ENCODE data around the gene TFPI2.

TFPI2 gene

GRCh38 chr7:93910076-93910994 lies 19.8 kb upstream of the TFPI2 start:
- 85% methylated on average over 2 of the region's 3 CpGs; no CpG with 5 or more reads in 1 of the 2 experiments for WGBS, 2 experiments

GRCh38 chr7:93906267-93906666 lies 15.7 kb upstream of the TFPI2 start, which contains the start of gene GNGT1:
TSS of gene GNGT1 (plus strand) at chr7:93906567. CDS start at chr7:93906747, 180 bp downstream.
- WGBS, 2 experiments: 96 to 100% methylated on average over 1 to 2 of the region's 3 CpGs

More at GRCh38 chr7:93910076-93910994, 19.8 kb upstream of the TFPI2 start:
- no peak overlapping the region for H3K27ac ChIP-seq (ENCODE audit: insufficient read depth, low read depth, low read length, poor library complexity, severe bottlenecking)
- H3K4me1 ChIP-seq (ENCODE audit: control insufficient read depth, insufficient read depth, low read length): no peaks in the 10 kb centered on the region
- no peak overlapping the region for H3K4me3 ChIP-seq (ENCODE audit: insufficient read depth, low read depth, low read length)
- H3K36me3 ChIP-seq (ENCODE audit: control insufficient read depth, insufficient read depth, low read length): no peaks in the 10 kb centered on the region
- H3K9me3 ChIP-seq (ENCODE audit: control insufficient read depth, low read length): no peaks in the 10 kb centered on the region
- no peaks in the 10 kb centered on the region for H3K27me3 ChIP-seq (ENCODE audit: control insufficient read depth, insufficient read depth, low read length, poor library complexity, severe bottlenecking)

DNA sequence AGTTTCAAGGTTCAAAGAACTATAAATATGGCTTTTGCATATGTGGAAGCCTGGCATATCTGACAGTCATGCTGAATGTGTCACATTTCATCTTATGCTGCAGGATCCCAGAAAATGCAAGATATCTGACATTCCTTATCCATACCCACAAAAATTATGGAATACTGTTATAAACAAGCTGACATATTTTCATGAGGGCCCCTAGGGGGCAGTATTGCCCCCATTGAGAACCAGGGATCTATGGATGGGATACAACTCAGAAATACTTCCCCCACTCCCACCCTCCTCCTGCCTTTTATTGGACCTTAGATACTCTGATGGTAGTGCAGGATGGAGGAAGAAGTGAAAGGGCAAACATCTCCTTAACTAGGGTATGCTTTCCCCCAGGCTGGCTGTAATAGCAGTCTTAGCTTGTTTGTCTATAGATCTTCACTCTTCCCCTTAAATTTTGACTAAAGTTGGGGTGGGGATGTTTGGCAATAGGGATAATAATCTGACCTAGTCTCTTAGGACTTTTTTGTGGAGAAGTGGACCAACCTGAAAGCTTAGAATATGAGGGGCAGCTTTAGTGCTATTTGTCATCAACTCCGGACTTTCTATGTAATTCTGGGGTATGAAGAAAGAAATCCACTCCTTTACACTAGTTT lies 12.3 kb upstream of the TFPI2 start:
- WGBS, 2 experiments: 100% methylated on average over 1 of the region's 1 CpG; no CpG with 5 or more reads in 1 of the 2 experiments

More at GRCh38 chr7:93906267-93906666, 15.7 kb upstream of the TFPI2 start, which contains the start of gene GNGT1:
- Histone ChIP-seq H3K4me3 (ENCODE audit: insufficient read depth, low read depth, low read length) (no peak within 1 kb of the TSS), H3K4me1 (ENCODE audit: control insufficient read depth, insufficient read depth, low read length) (no peaks in the 10 kb centered on the region), H3K27ac (ENCODE audit: insufficient read depth, low read depth, low read length, poor library complexity, severe bottlenecking) (no peak within 1 kb of the TSS), H3K9me3 (ENCODE audit: control insufficient read depth, low read length) (peaks cover 4% of the 10 kb centered on the region), H3K36me3 (ENCODE audit: control insufficient read depth, insufficient read depth, low read length) (no peaks in the 10 kb centered on the region), H3K27me3 (ENCODE audit: control insufficient read depth, insufficient read depth, low read length, poor library complexity, severe bottlenecking) (no peaks in the 10 kb centered on the region)

DNA sequence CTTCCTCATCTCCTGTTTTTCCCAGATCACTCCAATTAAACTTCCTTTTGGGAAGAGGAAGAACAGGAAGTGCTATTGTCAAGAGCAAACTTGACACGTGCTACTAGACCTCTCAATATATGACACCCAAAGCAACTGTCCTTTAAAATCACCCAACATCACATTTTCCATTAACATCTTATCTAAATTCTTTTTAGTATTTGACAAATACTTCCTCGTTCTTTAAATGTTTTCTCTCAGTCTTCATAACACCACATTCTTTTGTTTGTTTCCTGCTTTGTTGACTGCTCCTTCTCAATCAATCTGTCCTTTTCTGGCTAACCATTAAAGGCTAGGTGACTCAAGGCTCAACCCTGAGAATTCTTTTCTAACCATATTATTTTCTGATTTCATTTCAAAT lies 7.1 kb upstream of the TFPI2 start:
- Histone ChIP-seq H3K4me1 (ENCODE audit: control insufficient read depth, insufficient read depth, low read length) (no peaks in the 10 kb centered on the region), H3K4me3 (ENCODE audit: insufficient read depth, low read depth, low read length) (no peak overlapping the region), H3K36me3 (ENCODE audit: control insufficient read depth, insufficient read depth, low read length) (no peaks in the 10 kb centered on the region), H3K27me3 (ENCODE audit: control insufficient read depth, insufficient read depth, low read length, poor library complexity, severe bottlenecking) (peaks cover under 1% of the 10 kb centered on the region), H3K27ac (ENCODE audit: insufficient read depth, low read depth, low read length, poor library complexity, severe bottlenecking) (no peak overlapping the region), H3K9me3 (ENCODE audit: control insufficient read depth, low read length) (no peaks in the 10 kb centered on the region)
- 83 to 88% methylated on average over 2 of the region's 2 CpGs for WGBS, 2 experiments

More for the DNA sequence above, 12.3 kb upstream of the TFPI2 start:
- Histone ChIP-seq H3K27ac (ENCODE audit: insufficient read depth, low read depth, low read length, poor library complexity, severe bottlenecking) (no peak overlapping the region), H3K9me3 (ENCODE audit: control insufficient read depth, low read length) (peaks cover 4% of the 10 kb centered on the region), H3K36me3 (ENCODE audit: control insufficient read depth, insufficient read depth, low read length) (no peaks in the 10 kb centered on the region), H3K4me1 (ENCODE audit: control insufficient read depth, insufficient read depth, low read length) (no peaks in the 10 kb centered on the region), H3K27me3 (ENCODE audit: control insufficient read depth, insufficient read depth, low read length, poor library complexity, severe bottlenecking) (no peaks in the 10 kb centered on the region), H3K4me3 (ENCODE audit: insufficient read depth, low read depth, low read length) (no peak overlapping the region)

DNA sequence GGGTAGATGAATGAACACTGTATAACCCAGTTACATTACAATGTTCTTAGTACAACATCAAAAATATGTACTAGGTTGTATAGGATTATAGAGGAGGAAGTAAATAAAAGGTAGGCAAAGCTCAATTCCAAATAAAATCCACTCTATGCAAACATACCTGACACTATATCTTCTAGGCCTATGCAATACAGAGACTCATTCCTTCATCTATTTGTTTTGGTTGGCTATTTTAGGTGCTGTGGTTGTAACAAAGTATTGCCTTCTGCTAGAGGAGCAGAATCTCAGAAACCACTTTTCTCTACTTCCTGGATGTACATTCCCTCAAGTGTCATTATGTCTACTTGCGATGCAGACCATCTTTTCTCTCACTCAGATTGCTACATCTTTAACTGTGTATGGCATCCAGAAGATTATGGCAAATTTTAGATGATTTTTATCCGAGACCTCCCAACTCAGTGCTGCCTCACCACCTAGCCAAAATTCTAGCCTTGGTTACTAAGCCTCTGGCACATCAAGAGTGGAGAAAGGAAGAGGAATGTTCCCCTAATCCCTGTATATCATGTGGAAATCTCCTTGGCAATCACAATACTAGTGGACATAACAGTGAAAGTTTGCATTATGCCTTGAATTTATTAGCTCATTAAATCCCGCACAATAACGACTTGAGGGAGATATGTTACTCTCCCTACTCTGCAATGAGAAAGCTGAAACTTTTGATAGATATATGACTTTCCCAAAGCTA lies 5.5 kb upstream of the TFPI2 start:
- Histone ChIP-seq H3K36me3 (ENCODE audit: control insufficient read depth, insufficient read depth, low read length) (no peaks in the 10 kb centered on the region), H3K4me1 (ENCODE audit: control insufficient read depth, insufficient read depth, low read length) (no peaks in the 10 kb centered on the region), H3K4me3 (ENCODE audit: insufficient read depth, low read depth, low read length) (no peak overlapping the region), H3K9me3 (ENCODE audit: control insufficient read depth, low read length) (no peaks in the 10 kb centered on the region), H3K27ac (ENCODE audit: insufficient read depth, low read depth, low read length, poor library complexity, severe bottlenecking) (no peak overlapping the region), H3K27me3 (ENCODE audit: control insufficient read depth, insufficient read depth, low read length, poor library complexity, severe bottlenecking) (peaks cover 15% of the 10 kb centered on the region)
- WGBS, 2 experiments: 95 to 96% methylated on average over 4 of the region's 4 CpGs

DNA sequence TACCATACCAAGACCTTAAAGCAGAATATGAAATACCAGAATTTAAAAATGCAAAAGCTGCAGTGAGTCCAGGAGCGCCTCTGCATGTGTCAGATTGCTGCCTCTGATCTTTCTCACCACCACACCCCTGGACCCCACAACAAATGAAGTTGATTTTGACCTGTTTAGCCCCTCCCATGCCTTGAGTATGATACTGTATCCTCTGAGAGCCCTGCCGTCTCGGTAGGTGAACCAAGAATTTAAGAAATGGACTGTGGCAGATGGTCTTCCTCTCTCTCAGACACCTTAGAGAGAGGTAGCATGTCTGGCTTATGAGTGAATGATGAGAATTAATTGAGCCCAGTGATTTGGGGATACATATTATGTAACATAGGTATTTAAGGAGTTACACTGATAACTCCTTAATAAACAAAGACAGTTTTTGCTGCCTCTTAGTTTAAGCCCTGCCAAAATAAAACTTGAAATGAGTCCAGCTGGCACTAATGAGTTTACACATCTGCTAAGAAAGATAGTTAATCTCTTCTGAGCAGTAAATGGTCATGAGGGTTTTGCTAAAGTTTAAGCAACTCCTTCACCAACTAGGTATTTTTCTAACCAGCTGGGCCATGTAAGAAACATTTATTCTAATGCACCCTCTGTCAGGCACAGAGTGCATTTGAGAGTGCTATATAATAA lies 4.5 kb upstream of the TFPI2 start:
- 93 to 94% methylated on average over 3 of the region's 3 CpGs for WGBS, 2 experiments
- no peaks in the 10 kb centered on the region for H3K9me3 ChIP-seq (ENCODE audit: control insufficient read depth, low read length)
- no peak overlapping the region for H3K4me3 ChIP-seq (ENCODE audit: insufficient read depth, low read depth, low read length)

GRCh38 chr7:93894426-93894825 lies 3.9 kb upstream of the TFPI2 start:
- 100% methylated on average over 1 of the region's 1 CpG; no CpG with 5 or more reads in 1 of the 2 experiments for WGBS, 2 experiments
- no peak overlapping the region for H3K4me3 ChIP-seq (ENCODE audit: insufficient read depth, low read depth, low read length)
- H3K4me1 ChIP-seq (ENCODE audit: control insufficient read depth, insufficient read depth, low read length): peaks cover 3% of the 10 kb centered on the region
- no peaks in the 10 kb centered on the region for H3K9me3 ChIP-seq (ENCODE audit: control insufficient read depth, low read length)
- H3K27ac ChIP-seq (ENCODE audit: insufficient read depth, low read depth, low read length, poor library complexity, severe bottlenecking): no peak overlapping the region
- no peaks in the 10 kb centered on the region for H3K36me3 ChIP-seq (ENCODE audit: control insufficient read depth, insufficient read depth, low read length)
- H3K27me3 ChIP-seq (ENCODE audit: control insufficient read depth, insufficient read depth, low read length, poor library complexity, severe bottlenecking): peaks cover 31% of the 10 kb centered on the region

More for the DNA sequence above, 4.5 kb upstream of the TFPI2 start:
- H3K36me3 ChIP-seq (ENCODE audit: control insufficient read depth, insufficient read depth, low read length): no peaks in the 10 kb centered on the region
- H3K4me1 ChIP-seq (ENCODE audit: control insufficient read depth, insufficient read depth, low read length): peaks cover 3% of the 10 kb centered on the region
- H3K27me3 ChIP-seq (ENCODE audit: control insufficient read depth, insufficient read depth, low read length, poor library complexity, severe bottlenecking): peaks cover 24% of the 10 kb centered on the region
- H3K27ac ChIP-seq (ENCODE audit: insufficient read depth, low read depth, low read length, poor library complexity, severe bottlenecking): no peak overlapping the region

GRCh38 chr7:93890041-93890463 lies 501 bp downstream of the TFPI2 start:
- H3K4me1 ChIP-seq (ENCODE audit: control insufficient read depth, insufficient read depth, low read length): peaks cover 3% of the 10 kb centered on the region
- H3K27me3 ChIP-seq (ENCODE audit: control insufficient read depth, insufficient read depth, low read length, poor library complexity, severe bottlenecking): peaks cover 40% of the 10 kb centered on the region
- no peak overlapping the region for H3K27ac ChIP-seq (ENCODE audit: insufficient read depth, low read depth, low read length, poor library complexity, severe bottlenecking)
- peak overlapping the region; percentile 49 for H3K4me3 ChIP-seq (ENCODE audit: insufficient read depth, low read depth, low read length)
- H3K9me3 ChIP-seq (ENCODE audit: control insufficient read depth, low read length): no peaks in the 10 kb centered on the region
- no peaks in the 10 kb centered on the region for H3K36me3 ChIP-seq (ENCODE audit: control insufficient read depth, insufficient read depth, low read length)
- 0 to 2% methylated on average over 28 of the region's 28 CpGs for WGBS, 2 experiments

DNA sequence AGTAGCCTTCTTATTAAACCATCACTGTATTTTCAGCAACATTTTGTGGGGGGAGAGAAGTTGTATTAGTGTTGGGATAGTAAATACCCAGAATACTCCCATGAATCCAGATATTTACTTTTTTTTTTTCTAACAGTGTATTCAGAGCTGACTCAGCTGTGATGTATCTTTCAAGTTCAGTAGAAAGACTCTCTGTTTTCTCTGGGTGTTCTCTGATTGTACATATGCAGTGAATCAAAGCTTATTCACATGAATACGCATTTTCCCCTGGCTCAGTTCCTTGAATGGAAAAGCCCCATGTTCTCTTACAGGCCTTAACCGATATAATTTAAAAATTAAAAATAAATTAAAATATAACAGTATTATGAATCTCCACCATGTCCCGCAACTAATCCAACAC lies 1.3 kb downstream of the TFPI2 start:
- H3K36me3 ChIP-seq (ENCODE audit: control insufficient read depth, insufficient read depth, low read length): no peaks in the 10 kb centered on the region
- H3K4me3 ChIP-seq (ENCODE audit: insufficient read depth, low read depth, low read length): no peak overlapping the region
- H3K27me3 ChIP-seq (ENCODE audit: control insufficient read depth, insufficient read depth, low read length, poor library complexity, severe bottlenecking): peaks cover 40% of the 10 kb centered on the region
- H3K27ac ChIP-seq (ENCODE audit: insufficient read depth, low read depth, low read length, poor library complexity, severe bottlenecking): no peak overlapping the region
- no peaks in the 10 kb centered on the region for H3K9me3 ChIP-seq (ENCODE audit: control insufficient read depth, low read length)
- WGBS, 2 experiments: 90% methylated on average over 2 of the region's 3 CpGs; no CpG with 5 or more reads in 1 of the 2 experiments
- peaks cover 3% of the 10 kb centered on the region for H3K4me1 ChIP-seq (ENCODE audit: control insufficient read depth, insufficient read depth, low read length)
